ENCODE data around the gene PPFIA1. TPM values are rescaled to one million over a fixed set of nuclear protein-coding genes. Genes with fewer than 3 reads are reported as not detected.

The PPFIA1 gene
- total RNA-seq (10 to 100 TPM; 59.2 to 85.0 TPM), polyA plus RNA-seq (10 to 100 TPM; 27.5 to 27.7 TPM)
- long read RNA-seq, donor 1, full-length matches to known transcripts, result 2 of 2 reads
- long read RNA-seq, donor 1, partial matches to known transcripts, result 0 of 2 reads
- long read RNA-seq, donor 1, other reads (novel, unspliced or antisense), result 0 of 2 reads
- long read RNA-seq, donor 2, partial matches to known transcripts, result 14 of 15 reads
- long read RNA-seq, donor 2, other reads (novel, unspliced or antisense), result 0 of 15 reads
- long read RNA-seq, donor 3, partial matches to known transcripts, result 0 of 1 reads
- long read RNA-seq, donor 3, other reads (novel, unspliced or antisense), result 0 of 1 reads
- long read RNA-seq, donor 4, partial matches to known transcripts, result 7 of 7 reads
- long read RNA-seq, donor 4, other reads (novel, unspliced or antisense), result 0 of 7 reads
- long read RNA-seq, donor 5, result 0 reads

- peak; percentile 94 to 97 (median 95) for DNase-seq
- peak; percentile 98 for ATAC-seq (ENCODE audit: insufficient read depth, low FRiP score)
- peaks cover 0 to 2% (median 0%) of the 10 kb centered on the region in 4 donors for H3K9me3 ChIP-seq (ENCODE audit: control insufficient read depth in 4 of 4, insufficient read depth in 3 of 4, low read length in 3 of 4)
- peak within 1 kb of the TSS; percentile 96 to 97 for H3K27ac ChIP-seq (ENCODE audit: low read depth in 1 of 2, low read length in 1 of 2)
- H3K4me3 ChIP-seq, result peak within 1 kb of the TSS; percentile 92
- 0% methylated on average over 91 to 99 of the region's 99 CpGs for WGBS, 2 donors
- H3K9ac ChIP-seq (ENCODE audit: insufficient read depth in 1 of 2, low read length in 2 of 2), result peak within 1 kb of the TSS in 1 of 2 donors; percentile 83
- H3K4me1 ChIP-seq (ENCODE audit: control insufficient read depth in 5 of 5, insufficient read depth in 5 of 5, low read length in 5 of 5), result peaks cover 4 to 9% (median 6%) of the 10 kb centered on the region in 5 donors
- no peak for TF ChIP-seq CTCF (IDR thresholded peaks at IDR 0.05; ENCODE audit: control extremely low read depth, extremely low read depth)
- peaks cover 0 to 3% (median 0%) of the 10 kb centered on the region in 3 donors for H3K27me3 ChIP-seq (ENCODE audit: control insufficient read depth in 3 of 3, insufficient read depth in 3 of 3, low read length in 2 of 3)
- peaks cover 8 to 14% (median 12%) of the 10 kb centered on the region in 4 donors for H3K36me3 ChIP-seq (ENCODE audit: control insufficient read depth in 4 of 4, insufficient read depth in 4 of 4, low read length in 4 of 4)
These were observed at the start of gene PPFIA1 for GRCh38 chr11:70270104-70270876. PPFIA1 (plus strand) TSS chr11:70270690; CDS start chr11:70272173, 1,483 bp downstream.

- no peaks in the 10 kb centered on the region for H3K36me3 ChIP-seq (ENCODE audit: control insufficient read depth in 4 of 4, insufficient read depth in 4 of 4, low read length in 4 of 4)
- no peak overlapping the region for H3K4me3 ChIP-seq
- H3K9me3 ChIP-seq (ENCODE audit: control insufficient read depth in 4 of 4, insufficient read depth in 3 of 4, low read length in 3 of 4), result no peaks in the 10 kb centered on the region
- H3K27ac ChIP-seq (ENCODE audit: low read depth in 1 of 2, low read length in 1 of 2), result no peak overlapping the region
- WGBS, 2 donors, result 81 to 89% methylated on average over 1 of the region's 1 CpG
- H3K9ac ChIP-seq (ENCODE audit: insufficient read depth in 1 of 2, low read length in 2 of 2), result no peak overlapping the region
- H3K27me3 ChIP-seq (ENCODE audit: control insufficient read depth in 3 of 3, insufficient read depth in 3 of 3, low read length in 2 of 3), result peaks cover 0 to 5% (median 0%) of the 10 kb centered on the region in 3 donors
- no peak for ATAC-seq (ENCODE audit: insufficient read depth, low FRiP score)
- H3K4me1 ChIP-seq (ENCODE audit: control insufficient read depth in 5 of 5, insufficient read depth in 5 of 5, low read length in 5 of 5), result no peaks in the 10 kb centered on the region
- no peak for TF ChIP-seq CTCF (IDR thresholded peaks at IDR 0.05; ENCODE audit: control extremely low read depth, extremely low read depth)
- no peak for DNase-seq
These were observed 49.6 kb upstream of the PPFIA1 start for GRCh38 chr11:70220920-70221319.

GRCh38 chr11:70225681-70226177 is 44.8 kb upstream of the PPFIA1 start:
- no peaks in the 10 kb centered on the region for H3K36me3 ChIP-seq (ENCODE audit: control insufficient read depth in 4 of 4, insufficient read depth in 4 of 4, low read length in 4 of 4)
- no peak overlapping the region for H3K4me3 ChIP-seq
- TF ChIP-seq CTCF (IDR thresholded peaks at IDR 0.05; ENCODE audit: control extremely low read depth, extremely low read depth), result no peak
- H3K9ac ChIP-seq (ENCODE audit: insufficient read depth in 1 of 2, low read length in 2 of 2), result no peak overlapping the region
- H3K9me3 ChIP-seq (ENCODE audit: control insufficient read depth in 4 of 4, insufficient read depth in 3 of 4, low read length in 3 of 4), result no peaks in the 10 kb centered on the region
- no peak overlapping the region for H3K27ac ChIP-seq (ENCODE audit: low read depth in 1 of 2, low read length in 1 of 2)
- 64 to 82% methylated on average over 8 of the region's 8 CpGs for WGBS, 2 donors
- H3K4me1 ChIP-seq (ENCODE audit: control insufficient read depth in 5 of 5, insufficient read depth in 5 of 5, low read length in 5 of 5), result no peaks in the 10 kb centered on the region
- ATAC-seq (ENCODE audit: insufficient read depth, low FRiP score), result no peak
- H3K27me3 ChIP-seq (ENCODE audit: control insufficient read depth in 3 of 3, insufficient read depth in 3 of 3, low read length in 2 of 3), result no peaks in the 10 kb centered on the region
- peak; percentile 61 to 71 (median 65) for DNase-seq

Data from lung (tissue), 16 donors.